ENCODE data around the gene SCUBE2. TPM values are rescaled to one million over a fixed set of nuclear protein-coding genes. Genes with fewer than 3 reads are reported as not detected.

The SCUBE2 gene
- total RNA-seq, 1 donor from 2014 or later = 1.9 TPM

DNA sequence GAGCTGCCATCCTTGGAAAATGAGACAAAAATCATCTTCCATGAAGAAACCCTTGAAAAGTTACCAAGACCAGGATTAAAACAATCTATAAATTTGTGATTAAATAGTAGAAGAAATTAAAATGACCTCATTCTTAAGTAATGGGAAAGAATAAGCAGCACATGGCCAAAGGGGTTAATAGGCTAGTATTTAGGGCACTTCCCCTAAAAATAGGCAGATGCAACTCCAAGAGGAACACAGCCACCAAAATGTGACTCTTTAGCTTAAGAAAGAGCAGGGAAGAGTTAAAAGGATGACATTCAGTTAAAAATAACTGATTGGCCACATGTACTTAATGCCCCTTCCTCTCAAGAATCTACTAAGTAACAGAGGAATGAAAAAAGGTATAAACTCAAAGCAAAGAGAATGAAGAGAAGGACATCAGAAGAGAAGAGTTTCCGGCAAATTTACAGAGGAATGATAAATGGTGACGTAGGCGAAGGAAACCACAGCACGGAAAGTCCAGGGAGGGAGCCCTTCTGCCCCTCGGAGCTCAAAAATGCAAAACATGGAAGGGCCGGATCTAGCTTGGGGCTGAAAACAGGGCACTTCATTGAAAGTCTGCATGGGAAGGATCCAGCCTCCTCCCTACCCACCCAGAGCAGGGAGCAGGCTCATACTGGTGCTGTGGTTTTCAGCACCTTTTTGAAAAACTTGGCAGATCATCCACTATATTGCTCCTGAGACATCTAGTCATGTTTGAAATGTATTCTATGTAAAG lies 17.8 kb downstream of the SCUBE2 start:
- no peaks in the 10 kb centered on the region for H3K27me3 Mint-ChIP-seq (ENCODE audit: unreplicated experiment)
- DNase-seq (ENCODE audit: extremely low spot score, unreplicated experiment) = no peak
- H3K27ac Mint-ChIP-seq (ENCODE audit: unreplicated experiment) = no peak overlapping the region
- H3K9me3 Mint-ChIP-seq (ENCODE audit: unreplicated experiment) = no peaks in the 10 kb centered on the region
- H3K4me1 Mint-ChIP-seq (ENCODE audit: unreplicated experiment) = peaks cover 2% of the 10 kb centered on the region
- TF ChIP-seq, protein P1, sequence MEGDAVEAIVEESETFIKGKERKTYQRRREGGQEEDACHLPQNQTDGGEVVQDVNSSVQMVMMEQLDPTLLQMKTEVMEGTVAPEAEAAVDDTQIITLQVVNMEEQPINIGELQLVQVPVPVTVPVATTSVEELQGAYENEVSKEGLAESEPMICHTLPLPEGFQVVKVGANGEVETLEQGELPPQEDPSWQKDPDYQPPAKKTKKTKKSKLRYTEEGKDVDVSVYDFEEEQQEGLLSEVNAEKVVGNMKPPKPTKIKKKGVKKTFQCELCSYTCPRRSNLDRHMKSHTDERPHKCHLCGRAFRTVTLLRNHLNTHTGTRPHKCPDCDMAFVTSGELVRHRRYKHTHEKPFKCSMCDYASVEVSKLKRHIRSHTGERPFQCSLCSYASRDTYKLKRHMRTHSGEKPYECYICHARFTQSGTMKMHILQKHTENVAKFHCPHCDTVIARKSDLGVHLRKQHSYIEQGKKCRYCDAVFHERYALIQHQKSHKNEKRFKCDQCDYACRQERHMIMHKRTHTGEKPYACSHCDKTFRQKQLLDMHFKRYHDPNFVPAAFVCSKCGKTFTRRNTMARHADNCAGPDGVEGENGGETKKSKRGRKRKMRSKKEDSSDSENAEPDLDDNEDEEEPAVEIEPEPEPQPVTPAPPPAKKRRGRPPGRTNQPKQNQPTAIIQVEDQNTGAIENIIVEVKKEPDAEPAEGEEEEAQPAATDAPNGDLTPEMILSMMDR (IDR thresholded peaks at IDR 0.05) = no peak
- no peak overlapping the region for H3K4me3 Mint-ChIP-seq (ENCODE audit: unreplicated experiment)
- peaks cover 4% of the 10 kb centered on the region for H3K36me3 Mint-ChIP-seq (ENCODE audit: unreplicated experiment)

DNA sequence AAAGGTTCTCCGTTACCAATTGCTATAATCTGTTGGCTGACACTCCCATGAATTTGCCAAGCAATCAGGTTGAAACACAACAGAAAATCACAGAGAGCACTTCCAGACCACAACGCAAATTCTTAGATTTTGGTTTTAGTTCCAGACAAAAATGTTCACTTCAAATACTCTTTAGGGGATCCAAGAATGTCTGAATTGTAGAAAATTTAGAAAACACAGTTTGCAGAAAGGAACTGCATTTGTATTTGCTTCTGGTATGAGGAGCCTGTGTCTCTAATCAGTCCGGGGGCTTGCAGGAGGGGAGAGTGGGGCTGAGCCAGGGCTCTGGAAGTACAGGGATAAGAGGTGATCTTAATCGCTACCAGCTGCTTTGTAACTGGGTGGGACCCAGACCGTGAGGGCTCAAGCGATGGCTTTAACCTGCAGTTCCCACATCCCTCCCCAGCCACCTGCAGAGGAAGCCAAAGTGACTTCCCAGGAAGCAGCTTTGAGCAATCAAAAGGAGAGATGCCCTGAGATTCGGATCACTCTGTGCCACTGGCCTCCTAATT lies 18.7 kb downstream of the SCUBE2 start:
- H3K36me3 Mint-ChIP-seq (ENCODE audit: unreplicated experiment) = peaks cover 4% of the 10 kb centered on the region
- no peaks in the 10 kb centered on the region for H3K27me3 Mint-ChIP-seq (ENCODE audit: unreplicated experiment)
- H3K9me3 Mint-ChIP-seq (ENCODE audit: unreplicated experiment) = no peaks in the 10 kb centered on the region
- H3K4me3 Mint-ChIP-seq (ENCODE audit: unreplicated experiment) = no peak overlapping the region
- no peak overlapping the region for H3K27ac Mint-ChIP-seq (ENCODE audit: unreplicated experiment)
- DNase-seq (ENCODE audit: extremely low spot score, unreplicated experiment) = no peak
- peaks cover 2% of the 10 kb centered on the region for H3K4me1 Mint-ChIP-seq (ENCODE audit: unreplicated experiment)
- TF ChIP-seq, protein P1 (IDR thresholded peaks at IDR 0.05) = no peak

DNA sequence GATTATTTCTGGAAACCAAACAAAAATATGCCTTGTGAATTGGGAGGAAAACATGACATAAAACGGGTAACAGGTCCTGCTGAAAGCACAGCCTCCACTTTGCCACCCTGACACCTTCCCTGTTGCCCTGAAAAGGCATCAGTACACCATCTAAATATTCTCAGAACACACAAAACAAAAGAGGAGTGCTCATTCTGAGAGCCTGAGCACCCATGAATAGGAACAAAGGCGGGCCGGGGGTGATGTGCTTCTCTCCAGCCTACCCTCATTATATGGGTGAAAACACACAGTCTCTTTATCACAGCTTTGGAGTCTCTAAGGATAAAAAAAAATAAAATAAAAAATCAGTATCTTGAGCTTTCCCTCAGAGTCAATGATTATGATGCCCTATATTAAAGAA lies 19.7 kb downstream of the SCUBE2 start:
- H3K4me1 Mint-ChIP-seq (ENCODE audit: unreplicated experiment) = peaks cover 2% of the 10 kb centered on the region
- peaks cover 4% of the 10 kb centered on the region for H3K36me3 Mint-ChIP-seq (ENCODE audit: unreplicated experiment)
- H3K27me3 Mint-ChIP-seq (ENCODE audit: unreplicated experiment) = no peaks in the 10 kb centered on the region
- TF ChIP-seq, protein P1 (IDR thresholded peaks at IDR 0.05) = no peak
- no peak for DNase-seq (ENCODE audit: extremely low spot score, unreplicated experiment)
- H3K9me3 Mint-ChIP-seq (ENCODE audit: unreplicated experiment) = no peaks in the 10 kb centered on the region
- H3K4me3 Mint-ChIP-seq (ENCODE audit: unreplicated experiment) = no peak overlapping the region
- H3K27ac Mint-ChIP-seq (ENCODE audit: unreplicated experiment) = no peak overlapping the region

DNA sequence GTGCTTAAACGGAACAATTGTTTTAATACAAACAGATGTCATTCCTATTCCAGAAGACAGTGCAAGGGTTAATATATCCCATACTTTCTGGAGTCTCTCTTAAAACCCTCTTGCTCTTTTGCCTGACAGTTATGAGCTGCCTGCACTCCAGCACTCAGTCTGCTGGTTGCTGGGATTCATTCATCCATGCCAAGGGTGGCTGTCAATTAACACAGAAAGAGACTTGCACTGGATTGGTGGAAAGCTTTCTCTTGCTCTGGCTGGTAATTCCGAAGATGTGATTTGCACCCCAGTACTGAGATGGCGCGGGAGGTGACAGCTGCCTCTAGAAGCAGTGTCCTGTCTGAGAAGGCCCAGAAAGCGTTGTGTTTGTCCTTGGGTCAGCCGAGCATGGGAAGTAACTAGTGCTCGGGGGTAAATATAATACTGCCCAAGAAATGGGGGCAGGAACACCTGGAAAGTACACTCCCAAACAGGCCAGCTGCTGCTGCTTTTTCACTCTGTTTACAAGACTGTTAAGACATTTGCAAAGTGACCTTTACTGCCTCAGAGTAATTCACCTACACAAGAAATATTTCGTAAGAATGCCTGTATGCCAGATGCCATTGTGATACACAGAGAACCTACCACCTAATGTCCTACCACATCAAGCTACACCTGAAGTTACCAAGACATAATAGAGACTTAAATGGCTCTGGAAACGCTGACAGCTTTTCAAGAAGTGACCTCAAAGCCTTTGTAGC lies 20.5 kb downstream of the SCUBE2 start:
- Mint-ChIP-seq H3K27ac (ENCODE audit: unreplicated experiment) (no peak overlapping the region), H3K4me1 (ENCODE audit: unreplicated experiment) (peaks cover 4% of the 10 kb centered on the region), H3K9me3 (ENCODE audit: unreplicated experiment) (no peaks in the 10 kb centered on the region), H3K4me3 (ENCODE audit: unreplicated experiment) (no peak overlapping the region), H3K27me3 (ENCODE audit: unreplicated experiment) (no peaks in the 10 kb centered on the region), H3K36me3 (ENCODE audit: unreplicated experiment) (peaks cover 4% of the 10 kb centered on the region)
- no peak for DNase-seq (ENCODE audit: extremely low spot score, unreplicated experiment)
- TF ChIP-seq, protein P1 (IDR thresholded peaks at IDR 0.05) = no peak

Measured in osteocyte (in vitro differentiated cells).